Adrenal gland (tissue), 5 donors: ENCODE measurements around the gene SERPINF2.

Experiments used
- POLR2A ChIP-seq, 2 donors: fragments of 450-650 bp; IDR thresholded peaks; one replicate each; pipeline ENCODE4 v1.6.1; 2017; ENCODE audit warnings: antibody characterized with exemption in 2 of 2, mild to moderate bottlenecking in 2 of 2, moderate library complexity in 1 of 2
- TF ChIP-seq, protein P1 (sequence below), 6 experiments: fragments of 450-650 bp in 4 of 6; fragments of 200-600 bp in 2 of 6; sonication (generic) in 1 of 6; IDR thresholded peaks; 1 replicate in 5 of 6; 2 replicates in 1 of 6; pipeline versions ENCODE4 v1.5.1 to v1.8.0; 2016 to 2021; ENCODE audit warnings: antibody characterized with exemption in 6 of 6, mild to moderate bottlenecking in 2 of 6, moderate library complexity in 1 of 6
- donor health status: DM: no; HTN: no; CAD: no.

DNA sequence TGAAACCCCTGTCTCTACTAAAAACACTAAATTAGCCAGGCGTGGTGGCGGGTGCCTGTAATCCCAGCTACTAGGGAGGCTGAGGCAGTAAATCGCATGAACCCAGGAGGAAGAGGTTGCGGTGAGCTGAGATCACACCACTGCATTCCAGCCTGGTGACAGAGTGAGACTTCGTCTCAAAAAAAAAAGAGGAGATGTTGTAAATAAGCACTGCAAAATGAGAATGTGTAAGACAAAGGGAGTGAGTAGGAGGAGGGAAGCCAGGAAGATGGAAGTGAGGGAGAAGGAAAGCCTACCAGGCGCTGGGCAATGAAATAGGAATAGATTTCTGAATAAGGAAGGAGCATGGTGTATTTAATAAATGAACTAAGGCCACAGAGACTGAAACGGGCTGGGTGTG, 49.3 kb upstream of the SERPINF2 start:
- TF ChIP-seq, protein P1, sequence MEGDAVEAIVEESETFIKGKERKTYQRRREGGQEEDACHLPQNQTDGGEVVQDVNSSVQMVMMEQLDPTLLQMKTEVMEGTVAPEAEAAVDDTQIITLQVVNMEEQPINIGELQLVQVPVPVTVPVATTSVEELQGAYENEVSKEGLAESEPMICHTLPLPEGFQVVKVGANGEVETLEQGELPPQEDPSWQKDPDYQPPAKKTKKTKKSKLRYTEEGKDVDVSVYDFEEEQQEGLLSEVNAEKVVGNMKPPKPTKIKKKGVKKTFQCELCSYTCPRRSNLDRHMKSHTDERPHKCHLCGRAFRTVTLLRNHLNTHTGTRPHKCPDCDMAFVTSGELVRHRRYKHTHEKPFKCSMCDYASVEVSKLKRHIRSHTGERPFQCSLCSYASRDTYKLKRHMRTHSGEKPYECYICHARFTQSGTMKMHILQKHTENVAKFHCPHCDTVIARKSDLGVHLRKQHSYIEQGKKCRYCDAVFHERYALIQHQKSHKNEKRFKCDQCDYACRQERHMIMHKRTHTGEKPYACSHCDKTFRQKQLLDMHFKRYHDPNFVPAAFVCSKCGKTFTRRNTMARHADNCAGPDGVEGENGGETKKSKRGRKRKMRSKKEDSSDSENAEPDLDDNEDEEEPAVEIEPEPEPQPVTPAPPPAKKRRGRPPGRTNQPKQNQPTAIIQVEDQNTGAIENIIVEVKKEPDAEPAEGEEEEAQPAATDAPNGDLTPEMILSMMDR (IDR thresholded peaks at IDR 0.05) = no peak
- no peak for TF ChIP-seq POLR2A (IDR thresholded peaks at IDR 0.05)
